DMS153 treated with DMSO at 0.1 percent for 48 hours (cell line): ENCODE results near the gene FBXO3.

Experiments
- DNase-seq: peaks from one replicate; lab custom pipeline; 2025; ENCODE audit not compliant: unreplicated experiment; lab: John Stamatoyannopoulos, UW

FBXO3 gene

GRCh38 chr11:33703234-33703633 lies 71.1 kb downstream of the FBXO3 start:
- no peak for DNase-seq

GRCh38 chr11:33701302-33702230 lies 72.8 kb downstream of the FBXO3 start:
- no peak for DNase-seq

GRCh38 chr11:33700502-33701271 lies 73.6 kb downstream of the FBXO3 start, which contains the start of gene C11orf91:
C11orf91 (minus strand) TSS chr11:33700826; CDS start chr11:33700740, 86 bp downstream.
- peak; percentile 88 for DNase-seq

GRCh38 chr11:33700063-33700501 lies 74.2 kb downstream of the FBXO3 start:
- DNase-seq = no peak

- DNase-seq = no peak
Measured at GRCh38 chr11:33699515-33700062, 74.7 kb downstream of the FBXO3 start.

GRCh38 chr11:33698921-33699320 lies 75.4 kb downstream of the FBXO3 start:
- DNase-seq = no peak

GRCh38 chr11:33697997-33698396 lies 76.3 kb downstream of the FBXO3 start:
- DNase-seq = no peak

GRCh38 chr11:33696931-33697638 lies 77.2 kb downstream of the FBXO3 start:
- DNase-seq = no peak

GRCh38 chr11:33696411-33696810 lies 77.9 kb downstream of the FBXO3 start:
- no peak for DNase-seq

- DNase-seq = no peak
Measured at GRCh38 chr11:33695051-33695566, 79.2 kb downstream of the FBXO3 start.

GRCh38 chr11:33694346-33695050 lies 79.8 kb downstream of the FBXO3 start:
- no peak for DNase-seq

GRCh38 chr11:33692541-33692940 lies 81.8 kb downstream of the FBXO3 start:
- peak; percentile 58 for DNase-seq

- DNase-seq = peak; percentile 85
Measured at GRCh38 chr11:33692013-33692504, 82.3 kb downstream of the FBXO3 start.

- peak; percentile 52 for DNase-seq
Measured at GRCh38 chr11:33691066-33691864, 83.1 kb downstream of the FBXO3 start.
